ENCODE measurements around the gene NLRC5.

DNA sequence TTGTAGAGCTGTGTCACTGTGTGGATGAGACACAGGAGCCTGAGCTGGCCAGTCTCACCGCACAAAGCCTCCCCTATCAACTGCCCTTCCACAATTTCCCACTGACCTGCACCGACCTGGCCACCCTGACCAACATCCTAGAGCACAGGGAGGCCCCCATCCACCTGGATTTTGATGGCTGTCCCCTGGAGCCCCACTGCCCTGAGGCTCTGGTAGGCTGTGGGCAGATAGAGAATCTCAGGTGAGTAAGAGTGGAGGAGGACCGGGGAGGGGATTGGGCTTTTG lies 37.4 kb downstream of the NLRC5 start:
- TF ChIP-seq POLR2AphosphoS5 (IDR thresholded peaks at IDR 0.05; ENCODE audit: low read depth, low read length) (no peak), POLR2A (IDR thresholded peaks at IDR 0.05; ENCODE audit: low read depth, low read length) (no peak), SPI1 (IDR thresholded peaks at IDR 0.05; ENCODE audit: low read depth, low read length) (no peak)
